HAP-1 (cell line): ENCODE data around the gene TBC1D23.
A peak's percentile ranks its signal among the peaks of the same experiment; 100 is the strongest.
"Not testable (repeated sequence)": the region's sequence is repeated elsewhere in the genome, so short reads cannot be mapped to it uniquely, and the experiment has no call there.

ENCODE experiments used
- DNase-seq, 2 experiments: peaks; one replicate each; pipeline ENCODE4 v3.0.0-alpha.2; 2016 to 2020; ENCODE audit warnings: low spot score in 2 of 2
- H3K27me3 ChIP-seq: fragments of 250-450 bp; sonication (Bioruptor Pico); 2 replicates; pipeline ENCODE4 v1.5.1; 2020; ENCODE audit warnings: low read depth, mild to moderate bottlenecking, moderate library complexity
- H3K36me3 ChIP-seq: fragments of 250-450 bp; sonication (Bioruptor Pico); replicated peaks from 2 replicates; pipeline ENCODE4 v1.5.1; 2020; ENCODE audit warnings: mild to moderate bottlenecking
- H3K4me1 ChIP-seq: fragments of 250-450 bp; sonication (Bioruptor Pico); 2 replicates; pipeline ENCODE4 v1.5.1; 2020; ENCODE audit warnings: mild to moderate bottlenecking
- H3K4me3 ChIP-seq: fragments of 250-450 bp; sonication (Bioruptor Pico); 2 replicates; pipeline ENCODE4 v1.5.1; 2020; ENCODE audit warnings: mild to moderate bottlenecking, moderate library complexity
- H3K9me3 ChIP-seq: fragments of 250-450 bp; sonication (Bioruptor Pico); 2 replicates; pipeline ENCODE4 v1.5.1; 2020; ENCODE audit warnings: mild to moderate bottlenecking, moderate library complexity
- in situ Hi-C: fragments of 300-500 bp; cut with MboI; formaldehyde crosslinking; loops from 3 replicates; pipeline ENCODE4 v1.14.3; 2020; ENCODE audit warnings: low sequenced_read_pairs, inconsistent platforms, mixed read lengths

Gene TBC1D23

DNA sequence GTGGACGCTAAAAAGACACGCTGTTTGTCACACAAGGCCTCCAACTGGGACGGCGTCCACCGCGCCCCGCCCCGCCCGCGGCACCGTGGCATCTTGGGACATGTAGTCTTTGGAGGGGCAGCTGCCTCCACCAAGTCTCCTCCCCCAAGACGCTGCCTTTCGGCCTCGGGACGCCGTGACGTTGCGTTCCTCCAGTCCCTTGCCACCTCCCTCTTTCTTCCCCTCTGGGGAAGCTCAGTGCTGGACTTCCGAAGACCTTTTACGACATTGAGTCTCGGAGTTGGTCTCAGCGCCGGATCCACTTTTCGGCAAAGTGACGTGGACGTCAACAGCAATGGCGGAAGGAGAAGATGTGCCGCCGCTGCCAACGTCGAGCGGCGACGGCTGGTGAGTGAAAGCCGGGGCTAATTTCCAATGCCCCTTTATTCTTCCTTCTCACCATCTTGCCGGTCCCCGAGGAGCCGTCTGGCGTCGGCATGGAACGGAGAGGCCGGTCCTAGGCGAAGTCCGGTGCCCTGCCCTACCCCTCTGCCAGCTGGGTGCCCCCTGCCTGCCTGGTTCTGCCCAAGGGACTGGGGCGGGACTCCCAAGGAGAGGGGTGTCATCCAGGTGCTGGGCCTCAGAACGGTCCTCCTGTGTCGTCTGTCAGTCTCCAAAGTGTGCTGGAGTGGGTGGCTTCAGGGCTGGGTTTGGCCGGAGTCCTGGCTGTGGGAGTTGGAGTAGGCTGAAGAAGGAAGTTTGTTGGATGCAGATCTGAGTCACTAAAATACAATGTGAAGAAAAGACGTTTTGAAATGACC is at the start of gene TBC1D23:
TSS of gene TBC1D23 (plus strand) at position 308 of the 800 bp plus-strand sequence. CDS start at position 335, 27 bp downstream.
- DNase-seq = peak; percentile 98 to 100
- Histone ChIP-seq H3K4me1 (peaks cover 40% of the 10 kb centered on the region), H3K9me3 (no peaks in the 10 kb centered on the region), H3K27me3 (no peaks in the 10 kb centered on the region), H3K36me3 (peaks cover 3% of the 10 kb centered on the region; the same call in 1 of the 2 replicates), H3K4me3 (peak within 1 kb of the TSS; percentile 95)
- in situ Hi-C loops = no loop called here

DNA sequence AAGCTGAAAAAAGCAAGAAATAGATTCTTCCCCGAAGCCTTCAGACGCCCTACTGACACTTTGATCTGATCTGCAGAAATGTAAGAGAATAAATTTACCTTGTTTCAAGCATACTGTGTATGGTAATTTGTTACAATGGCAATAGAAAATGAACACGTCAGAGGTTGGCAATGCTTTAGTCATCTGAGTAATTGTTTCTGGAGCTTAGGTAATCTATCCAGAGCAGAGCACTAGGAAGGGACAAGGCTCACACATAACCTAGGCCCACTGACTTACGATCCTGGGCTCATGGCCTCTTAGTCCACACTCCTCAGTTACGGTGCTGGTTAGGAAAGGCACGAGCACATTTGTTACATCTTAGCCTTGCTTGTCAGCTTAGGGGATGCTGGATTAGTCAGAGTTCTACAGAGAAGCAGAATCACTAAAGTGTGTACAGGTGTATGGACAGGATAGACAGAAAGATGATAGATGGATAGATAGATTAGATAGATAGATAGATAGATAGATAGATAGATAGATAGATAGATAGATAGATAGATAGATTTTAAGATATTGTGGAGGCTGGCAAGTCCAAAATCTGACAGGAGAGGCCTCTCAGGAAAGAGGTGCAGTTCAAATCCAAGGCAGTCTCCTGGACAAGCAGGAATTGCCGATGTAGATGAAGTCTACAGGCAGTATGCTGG is 46.8 kb upstream of the TBC1D23 start:
- no peaks in the 10 kb centered on the region for H3K36me3 ChIP-seq
- no peaks in the 10 kb centered on the region for H3K9me3 ChIP-seq
- peaks cover 4% of the 10 kb centered on the region; the same call in 1 of the 2 replicates for H3K4me1 ChIP-seq
- in situ Hi-C loops = no loop called here
- no peak for DNase-seq
- peaks cover 13% of the 10 kb centered on the region for H3K27me3 ChIP-seq
- H3K4me3 ChIP-seq = no peak overlapping the region

- in situ Hi-C loops = no loop called here
Measured at GRCh38 chr3:100214574-100214964, 46.2 kb upstream of the TBC1D23 start.

DNA sequence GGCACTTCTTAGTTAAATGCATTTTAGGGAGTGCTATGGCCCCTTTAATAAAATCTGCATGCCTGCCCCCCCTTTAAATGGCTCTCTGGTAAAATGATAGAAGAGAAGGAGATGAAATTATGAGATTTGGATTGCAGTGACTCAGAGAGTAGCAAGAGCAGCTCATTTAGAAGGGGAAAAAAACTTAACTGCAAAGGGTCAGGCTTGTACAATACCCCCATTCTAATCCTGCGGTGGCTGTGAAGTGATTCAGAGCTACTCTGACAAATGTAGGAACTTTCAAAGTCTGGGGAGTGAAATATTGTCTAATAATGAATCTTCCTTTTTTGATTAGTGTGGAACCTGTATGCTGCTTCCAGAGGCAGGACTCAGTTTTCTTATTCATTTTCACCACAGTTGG is 44.1 kb upstream of the TBC1D23 start:
- Histone ChIP-seq H3K36me3 (no peaks in the 10 kb centered on the region), H3K4me3 (no peak overlapping the region), H3K9me3 (no peaks in the 10 kb centered on the region; the same call in 1 of the 2 replicates), H3K27me3 (peaks cover 13% of the 10 kb centered on the region), H3K4me1 (no peaks in the 10 kb centered on the region)
- in situ Hi-C loops = no loop called here
- no peak for DNase-seq

More at GRCh38 chr3:100214574-100214964, 46.2 kb upstream of the TBC1D23 start:
- H3K27me3 ChIP-seq = peaks cover 13% of the 10 kb centered on the region
- H3K36me3 ChIP-seq = no peaks in the 10 kb centered on the region
- H3K4me3 ChIP-seq = no peak overlapping the region
- peaks cover 4% of the 10 kb centered on the region; the same call in 1 of the 2 replicates for H3K4me1 ChIP-seq
- DNase-seq = no peak
- H3K9me3 ChIP-seq = no peaks in the 10 kb centered on the region; the same call in 1 of the 2 replicates

DNA sequence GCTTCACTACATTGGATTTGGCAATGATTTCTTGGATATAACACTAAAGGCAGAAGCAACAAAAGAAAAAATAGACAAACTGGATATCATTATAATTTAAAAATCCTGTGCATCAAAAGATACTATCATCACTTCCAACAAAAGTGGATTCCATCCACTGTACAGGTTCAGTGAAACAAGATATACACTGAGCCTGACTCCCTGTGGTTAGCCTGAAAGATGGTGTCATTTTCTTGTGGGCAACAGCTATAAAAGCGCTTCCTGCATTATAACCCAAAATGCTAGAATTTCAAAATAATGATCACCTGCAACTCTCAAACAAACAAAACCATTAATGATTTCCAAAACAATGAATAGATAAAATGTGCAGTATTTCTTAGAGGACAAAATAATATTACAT is 39.6 kb upstream of the TBC1D23 start:
- Histone ChIP-seq H3K4me1 (no peaks in the 10 kb centered on the region), H3K9me3 (no peaks in the 10 kb centered on the region; the same call in 1 of the 2 replicates), H3K36me3 (no peaks in the 10 kb centered on the region), H3K27me3 (peaks cover 6% of the 10 kb centered on the region; the same call in 1 of the 2 replicates), H3K4me3 (no peak overlapping the region)
- no peak for DNase-seq
- in situ Hi-C loops = no loop called here

DNA sequence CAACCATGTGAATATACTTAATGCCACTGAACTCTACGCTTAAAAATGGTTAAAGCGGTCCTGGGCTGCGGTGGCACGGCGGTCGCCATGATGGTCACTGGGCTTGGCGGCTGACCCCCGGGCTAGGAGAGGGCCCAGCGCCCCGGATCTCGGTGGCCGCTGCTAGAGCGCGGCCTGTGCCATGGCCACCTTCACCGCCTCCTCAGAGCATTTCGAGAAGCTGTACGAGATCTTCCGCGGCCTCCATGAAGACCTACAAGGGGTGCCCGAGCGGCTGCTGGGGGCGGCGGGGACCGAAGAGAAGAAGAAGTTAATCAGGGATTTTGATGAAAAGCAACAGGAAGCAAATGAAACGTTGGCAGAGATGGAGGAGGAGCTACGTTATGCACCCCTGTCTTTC is 35.6 kb upstream of the TBC1D23 start:
- in situ Hi-C loops = no loop called here
- Histone ChIP-seq H3K9me3 (no peaks in the 10 kb centered on the region), H3K4me3 (no peak overlapping the region), H3K27me3 (no peaks in the 10 kb centered on the region), H3K36me3 (no peaks in the 10 kb centered on the region), H3K4me1 (no peaks in the 10 kb centered on the region)
- no peak for DNase-seq

GRCh38 chr3:100225883-100226282 is 34.9 kb upstream of the TBC1D23 start:
- H3K4me3 ChIP-seq = no peak overlapping the region
- no peaks in the 10 kb centered on the region for H3K9me3 ChIP-seq
- H3K4me1 ChIP-seq = no peaks in the 10 kb centered on the region
- in situ Hi-C loops = no loop called here
- H3K36me3 ChIP-seq = no peaks in the 10 kb centered on the region
- H3K27me3 ChIP-seq = no peaks in the 10 kb centered on the region
- no peak for DNase-seq

DNA sequence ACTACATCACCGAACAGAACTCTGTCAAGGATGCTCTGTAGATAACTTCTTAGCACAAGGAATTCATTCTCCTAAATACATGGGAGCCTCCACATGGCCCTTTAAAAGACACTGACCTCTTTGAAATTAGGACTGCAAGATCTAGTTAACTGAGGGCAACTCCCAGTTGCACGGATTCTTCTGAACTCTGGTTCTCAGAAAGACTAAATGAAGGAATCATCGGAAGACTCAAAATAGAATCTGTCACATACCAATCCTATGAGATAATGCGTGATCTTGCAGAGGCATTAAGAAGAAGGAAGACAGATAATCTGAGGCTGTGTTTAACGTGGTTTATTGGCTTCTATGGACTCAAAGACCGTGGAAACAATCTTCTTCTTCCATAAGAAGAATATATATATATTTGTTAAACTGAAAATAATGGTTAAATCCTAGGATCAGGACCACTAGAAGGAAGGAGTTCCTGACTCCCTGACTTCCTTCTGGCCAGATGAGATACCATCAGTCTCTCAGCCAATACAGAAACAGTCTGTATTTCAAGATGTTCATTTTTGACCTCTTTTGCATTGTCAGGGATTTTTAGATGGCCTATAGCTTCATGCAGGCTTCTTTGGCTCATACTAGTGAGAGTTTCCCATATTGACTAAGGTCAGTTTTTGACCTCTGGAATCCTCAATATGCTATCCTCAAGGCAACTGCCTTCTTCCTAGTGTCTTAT is 33.9 kb upstream of the TBC1D23 start:
- H3K9me3 ChIP-seq = no peaks in the 10 kb centered on the region
- no peaks in the 10 kb centered on the region for H3K27me3 ChIP-seq
- H3K36me3 ChIP-seq = no peaks in the 10 kb centered on the region
- no peak overlapping the region for H3K4me3 ChIP-seq
- no peaks in the 10 kb centered on the region for H3K4me1 ChIP-seq
- in situ Hi-C loops = no loop called here
- DNase-seq = no peak

DNA sequence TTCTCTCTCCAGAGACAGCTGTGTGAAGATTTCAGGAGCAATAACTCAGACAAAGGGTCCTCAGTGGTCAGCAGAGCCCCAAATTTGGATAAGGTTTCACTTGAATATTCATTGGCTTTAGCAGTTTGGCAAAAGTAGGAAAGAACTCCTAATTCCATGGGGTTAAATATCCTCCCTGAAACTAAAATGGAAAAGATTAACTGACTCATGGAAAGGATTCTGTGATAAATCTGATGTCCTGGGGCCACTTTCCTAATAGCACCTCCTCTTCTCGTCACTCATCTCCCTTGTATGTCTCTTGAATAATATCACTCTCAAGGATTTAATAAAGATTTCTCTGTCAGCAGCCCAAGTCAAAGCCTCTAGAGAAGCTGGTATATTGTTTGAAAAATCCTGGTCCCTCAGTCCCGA is 33.3 kb upstream of the TBC1D23 start:
- no peaks in the 10 kb centered on the region for H3K27me3 ChIP-seq
- no peak overlapping the region for H3K4me3 ChIP-seq
- no peaks in the 10 kb centered on the region for H3K36me3 ChIP-seq
- no peak for DNase-seq
- in situ Hi-C loops = no loop called here
- H3K4me1 ChIP-seq = no peaks in the 10 kb centered on the region
- no peaks in the 10 kb centered on the region for H3K9me3 ChIP-seq

DNA sequence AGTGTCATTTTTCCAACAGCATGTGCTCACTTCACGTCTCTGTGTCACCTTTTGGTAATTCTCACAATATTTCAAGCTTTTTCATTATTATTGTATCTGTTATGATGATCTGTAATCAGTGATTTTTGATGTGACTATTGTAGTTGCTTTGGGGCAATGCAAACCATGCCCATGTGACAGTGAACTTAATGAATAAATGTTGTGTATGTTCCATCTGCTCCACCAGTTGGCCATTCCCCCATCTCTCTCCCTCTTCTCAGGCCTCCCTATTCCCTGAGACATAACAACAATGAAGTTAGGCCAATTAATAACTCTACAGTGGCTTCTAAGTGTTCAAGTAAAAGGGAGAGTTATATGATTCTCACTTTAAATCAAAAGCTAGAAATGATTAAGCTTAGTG is 32.5 kb upstream of the TBC1D23 start:
- Histone ChIP-seq H3K4me3 (no peak overlapping the region), H3K27me3 (no peaks in the 10 kb centered on the region), H3K36me3 (no peaks in the 10 kb centered on the region), H3K4me1 (peaks cover 4% of the 10 kb centered on the region; the same call in 1 of the 2 replicates), H3K9me3 (no peaks in the 10 kb centered on the region)
- no peak for DNase-seq
- in situ Hi-C loops = no loop called here

DNA sequence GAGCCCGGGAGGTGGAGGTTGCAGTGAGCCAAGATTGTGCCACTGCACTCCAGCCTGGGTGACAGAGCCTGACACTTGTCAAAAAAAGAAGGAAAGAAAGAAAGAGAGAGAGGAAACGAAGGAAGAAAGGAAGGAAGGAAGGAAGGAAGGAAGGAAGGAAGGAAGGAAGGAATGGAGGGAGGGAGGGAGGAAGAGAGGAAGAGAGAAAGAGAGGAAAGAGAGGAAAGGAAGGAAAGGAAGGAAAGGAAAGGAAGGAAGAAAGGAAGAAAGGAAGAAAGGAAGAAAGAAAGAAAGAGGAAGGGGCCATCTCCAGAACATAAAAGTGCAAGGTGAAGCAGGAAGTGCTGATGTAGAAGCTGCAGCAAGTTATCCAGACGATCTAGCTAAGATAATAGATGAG is 31.6 kb upstream of the TBC1D23 start:
- H3K36me3 ChIP-seq, H3K4me1 ChIP-seq, H3K9me3 ChIP-seq, H3K27me3 ChIP-seq, in situ Hi-C loops, H3K4me3 ChIP-seq, DNase-seq: not testable (repeated sequence)

DNA sequence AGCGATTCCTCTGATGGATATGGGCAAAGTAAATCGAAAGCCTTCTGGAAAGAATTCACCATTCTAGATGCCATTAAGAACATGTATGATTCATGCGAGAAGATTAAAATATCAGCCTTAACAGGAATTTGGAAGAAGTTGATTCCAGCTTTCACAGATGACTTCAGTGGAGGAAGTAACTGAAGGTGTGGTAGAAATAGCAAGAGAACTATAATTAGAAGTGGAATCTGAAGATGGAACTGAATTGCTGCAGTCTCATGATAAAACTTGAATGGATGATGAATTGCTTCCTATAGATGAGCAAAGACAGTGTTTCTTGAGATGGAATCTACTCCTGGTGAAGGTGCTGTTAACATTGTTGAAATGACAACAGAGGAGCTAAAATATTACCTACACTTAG is 30.1 kb upstream of the TBC1D23 start:
- Histone ChIP-seq H3K36me3 (no peaks in the 10 kb centered on the region), H3K27me3 (no peaks in the 10 kb centered on the region), H3K4me1 (peaks cover 6% of the 10 kb centered on the region; the same call in 1 of the 2 replicates), H3K9me3 (no peaks in the 10 kb centered on the region), H3K4me3 (no peak overlapping the region)
- in situ Hi-C loops = no loop called here
- DNase-seq = no peak

DNA sequence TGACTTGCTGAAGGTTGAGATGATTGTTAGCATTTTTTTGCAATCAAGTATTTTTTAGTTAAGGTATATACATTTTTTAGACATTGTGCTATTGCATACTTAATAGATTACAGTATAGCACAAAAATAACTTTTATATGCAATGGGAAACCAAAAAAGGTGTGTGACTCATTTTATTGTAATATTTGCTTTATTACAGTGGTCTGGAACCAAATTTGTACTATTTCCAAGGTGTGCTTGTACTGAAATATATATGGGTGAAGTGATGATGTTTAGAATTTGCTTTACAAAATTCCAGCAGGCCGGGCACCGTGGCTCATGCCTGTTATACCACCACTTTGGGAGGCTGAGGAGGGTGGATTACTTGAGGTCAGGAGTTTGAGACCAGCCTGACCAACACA is 29.1 kb upstream of the TBC1D23 start:
- H3K9me3 ChIP-seq = no peaks in the 10 kb centered on the region
- H3K27me3 ChIP-seq = no peaks in the 10 kb centered on the region
- H3K4me1 ChIP-seq = peaks cover 6% of the 10 kb centered on the region; the same call in 1 of the 2 replicates
- no peak for DNase-seq
- no peaks in the 10 kb centered on the region for H3K36me3 ChIP-seq
- in situ Hi-C loops = no loop called here
- H3K4me3 ChIP-seq = no peak overlapping the region
